SW480 (cell line): ENCODE results near the gene ERVFRD-1.
"Not testable (repeated sequence)": the region's sequence is repeated elsewhere in the genome, so short reads cannot be mapped to it uniquely, and the experiment has no call there.

Experiments used
- DNase-seq: peaks from one replicate; pipeline ENCODE4 v3.0.0-alpha.2; 2016; ENCODE audit warnings: low spot score

Gene ERVFRD-1

GRCh38 chr6:11128608-11129007, 17.1 kb upstream of the ERVFRD-1 start:
- DNase-seq, result no peak

GRCh38 chr6:11126876-11127275, 15.4 kb upstream of the ERVFRD-1 start:
- no peak for DNase-seq

DNA sequence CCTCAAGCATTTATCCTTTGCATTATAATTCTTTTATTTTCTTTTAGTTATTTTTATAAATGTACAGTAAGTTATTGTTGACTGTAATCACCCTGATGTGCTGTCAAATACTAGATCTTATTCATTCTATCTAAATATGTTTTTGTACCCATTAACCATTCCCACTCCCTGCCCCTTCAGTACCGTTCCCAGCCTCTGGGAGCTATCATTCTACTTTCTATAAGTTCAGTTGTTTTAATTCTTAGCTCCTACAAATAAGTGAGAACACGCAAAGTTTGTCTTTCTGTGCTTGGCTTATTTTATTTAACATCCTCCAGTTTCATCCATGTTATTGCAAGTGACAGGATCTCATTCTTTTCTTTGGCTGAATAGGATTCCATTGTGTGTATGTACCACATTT, 12.5 kb upstream of the ERVFRD-1 start:
- no peak for DNase-seq

GRCh38 chr6:11122380-11122779, 10.9 kb upstream of the ERVFRD-1 start:
- DNase-seq, result no peak

GRCh38 chr6:11121851-11122250, 10.3 kb upstream of the ERVFRD-1 start:
- DNase-seq, result no peak

GRCh38 chr6:11120271-11121005, 8.9 kb upstream of the ERVFRD-1 start:
- DNase-seq, result no peak

DNA sequence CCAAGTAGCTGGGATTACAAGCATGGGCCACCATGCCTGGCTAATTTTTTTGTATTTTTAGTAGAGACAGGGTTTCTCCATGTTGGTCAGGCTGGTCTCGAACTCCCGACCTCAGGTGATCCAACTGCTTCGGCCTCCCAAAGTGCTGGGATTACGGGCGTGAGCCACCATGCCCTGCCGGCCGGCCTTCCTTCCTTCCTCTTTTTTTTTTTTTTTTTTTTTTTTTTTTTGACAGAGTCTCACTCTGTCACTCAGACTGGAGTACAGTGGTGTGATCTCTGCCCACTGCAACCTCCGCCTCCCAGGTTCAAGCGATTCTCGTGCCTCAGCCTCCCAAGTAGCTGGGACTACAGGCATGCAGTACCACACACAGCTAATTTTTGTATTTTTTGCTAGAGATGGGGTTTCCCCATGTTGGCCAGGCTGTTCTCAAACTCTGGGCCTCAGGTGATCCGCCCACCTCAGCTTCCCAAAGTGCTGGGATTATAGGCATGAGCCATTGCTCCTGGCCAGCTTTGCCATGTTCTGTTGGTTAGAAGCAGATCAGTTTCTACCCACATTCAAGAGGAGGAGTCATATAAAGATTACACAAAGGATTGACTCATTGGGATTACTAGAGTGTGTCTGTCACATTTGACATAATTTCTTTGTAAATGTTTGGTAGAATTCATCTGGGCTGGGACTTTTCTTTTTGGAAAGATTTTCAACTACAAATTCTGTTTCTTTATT, 4.4 kb upstream of the ERVFRD-1 start:
- DNase-seq, result not testable (repeated sequence)

DNA sequence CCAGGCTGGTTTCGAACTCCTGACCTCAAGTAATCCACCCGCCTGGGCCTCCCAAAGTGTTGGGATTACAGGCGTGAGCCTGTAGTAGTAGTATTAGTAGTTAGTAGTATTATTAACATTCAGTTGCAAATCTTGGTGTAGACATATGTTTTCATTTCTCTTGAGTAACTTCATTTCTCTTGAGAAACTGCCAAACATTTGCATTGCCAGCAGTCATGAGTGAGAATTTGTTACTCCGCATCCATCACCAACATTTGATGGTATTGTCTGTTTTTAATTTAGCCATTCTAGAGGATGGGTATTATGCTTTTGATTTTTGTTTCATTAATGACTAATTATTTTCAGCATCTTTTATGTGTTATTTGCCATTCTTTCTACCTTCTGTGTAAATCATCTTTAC, 1.5 kb upstream of the ERVFRD-1 start:
- DNase-seq, result no peak

- no peak for DNase-seq
Measured at GRCh38 chr6:11111769-11112437, 378 bp upstream of the ERVFRD-1 start.

DNA sequence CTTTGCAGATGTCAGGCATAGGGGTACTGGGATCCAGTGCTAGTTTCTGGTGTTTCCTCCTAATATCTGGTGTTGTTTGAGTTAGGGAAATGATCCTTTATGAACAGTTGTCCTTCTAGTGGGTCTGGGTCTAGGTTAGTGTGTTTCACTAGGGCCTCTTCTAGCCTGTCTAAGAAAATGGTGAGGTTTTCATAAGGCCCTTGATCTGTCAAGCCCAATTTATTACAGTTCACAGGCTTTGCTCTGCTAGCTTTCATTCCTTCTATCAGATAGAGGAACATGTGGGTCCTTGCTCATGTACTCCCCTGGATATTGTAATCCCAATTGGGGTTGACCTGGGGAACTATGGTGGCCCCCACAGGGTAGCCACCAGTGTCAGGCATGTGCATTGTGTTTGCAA, 2.8 kb downstream of the ERVFRD-1 start:
- no peak for DNase-seq

- DNase-seq, result no peak
Measured at GRCh38 chr6:11103065-11103464, 8.5 kb downstream of the ERVFRD-1 start.

DNA sequence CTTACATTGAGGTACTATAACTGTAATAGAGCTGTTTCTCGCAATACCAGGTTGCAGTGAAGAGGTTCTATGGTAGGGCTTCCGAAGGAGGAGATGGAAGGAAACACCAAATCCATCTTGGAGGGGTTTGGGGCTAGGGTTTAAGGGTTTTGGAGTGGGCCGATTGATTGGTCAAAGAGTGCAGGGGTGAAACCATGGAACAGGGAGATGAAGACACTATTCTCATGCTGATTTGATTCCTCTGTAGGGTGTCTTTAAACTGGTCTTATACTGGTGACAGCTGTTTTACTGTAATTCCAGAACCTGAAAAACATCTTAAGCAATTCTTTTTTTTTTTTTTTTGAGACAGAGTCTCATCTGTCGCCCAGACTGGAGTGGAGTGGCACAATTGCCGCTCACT, 10.1 kb downstream of the ERVFRD-1 start:
- DNase-seq, result no peak

DNA sequence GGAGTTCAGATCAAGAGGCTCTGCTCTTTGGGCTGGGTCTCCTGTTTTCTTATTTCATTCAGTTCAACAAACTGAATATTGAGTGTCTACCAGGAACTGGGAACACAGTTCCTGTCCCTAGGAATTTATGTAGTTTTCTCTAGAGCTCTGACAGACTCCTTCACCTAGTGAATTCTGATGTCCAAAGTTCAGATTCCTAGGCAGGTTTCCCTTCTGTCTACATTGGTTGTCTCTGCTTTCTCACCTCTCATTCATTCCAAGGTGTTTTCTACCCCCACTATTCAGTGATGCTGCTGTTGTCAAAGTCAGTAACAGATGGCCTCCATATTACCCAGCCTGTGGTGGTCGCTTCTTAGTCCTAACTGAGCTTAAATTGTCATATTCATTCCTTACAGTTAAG, 13.5 kb downstream of the ERVFRD-1 start:
- DNase-seq, result no peak

DNA sequence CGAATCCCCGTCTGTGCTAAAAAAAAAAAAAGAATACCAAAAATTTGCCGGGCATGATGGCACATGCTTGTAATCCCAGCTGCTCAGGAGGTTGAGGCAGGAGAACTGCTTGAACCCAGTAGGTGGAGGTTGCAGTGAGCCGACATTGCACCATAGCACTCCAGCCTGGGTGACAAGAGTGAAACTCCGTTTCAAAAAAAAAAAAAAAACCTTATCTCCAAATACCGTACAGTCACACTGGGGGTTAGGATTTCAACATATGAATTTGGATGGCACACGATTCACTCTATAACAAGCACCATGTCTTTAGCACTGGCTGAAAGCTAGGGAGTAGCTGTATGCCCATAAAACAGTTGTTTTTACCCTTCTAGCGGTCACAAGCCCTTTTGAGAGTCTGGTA, 14.0 kb downstream of the ERVFRD-1 start:
- no peak for DNase-seq

- peak; percentile 21 for DNase-seq
Measured at GRCh38 chr6:11096109-11096508, 15.4 kb downstream of the ERVFRD-1 start.

- no peak for DNase-seq
Measured at GRCh38 chr6:11094941-11095340, 16.6 kb downstream of the ERVFRD-1 start.

DNA sequence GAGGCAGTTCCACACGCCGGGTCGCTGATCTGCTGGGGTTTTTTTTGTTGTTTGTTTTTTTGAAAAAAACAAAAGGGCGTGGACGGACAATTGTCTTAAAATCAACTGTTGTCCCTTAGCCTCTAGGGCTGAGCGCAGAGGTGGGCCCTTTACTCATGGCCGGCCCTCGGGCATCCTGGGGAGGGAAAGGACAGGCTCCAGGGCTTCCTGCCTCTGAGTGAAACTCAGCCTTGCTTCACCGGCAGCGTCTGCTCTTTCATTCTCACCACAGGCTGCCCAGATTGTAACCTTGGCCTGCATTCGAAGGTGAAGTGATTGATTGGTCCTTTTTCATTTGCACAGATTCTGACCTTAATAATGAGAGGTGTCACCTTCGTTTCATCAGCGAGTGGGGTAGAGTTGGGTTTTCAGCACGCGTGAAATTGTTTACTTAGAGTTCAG, 17.1 kb downstream of the ERVFRD-1 start:
- peak; percentile 46 for DNase-seq

DNA sequence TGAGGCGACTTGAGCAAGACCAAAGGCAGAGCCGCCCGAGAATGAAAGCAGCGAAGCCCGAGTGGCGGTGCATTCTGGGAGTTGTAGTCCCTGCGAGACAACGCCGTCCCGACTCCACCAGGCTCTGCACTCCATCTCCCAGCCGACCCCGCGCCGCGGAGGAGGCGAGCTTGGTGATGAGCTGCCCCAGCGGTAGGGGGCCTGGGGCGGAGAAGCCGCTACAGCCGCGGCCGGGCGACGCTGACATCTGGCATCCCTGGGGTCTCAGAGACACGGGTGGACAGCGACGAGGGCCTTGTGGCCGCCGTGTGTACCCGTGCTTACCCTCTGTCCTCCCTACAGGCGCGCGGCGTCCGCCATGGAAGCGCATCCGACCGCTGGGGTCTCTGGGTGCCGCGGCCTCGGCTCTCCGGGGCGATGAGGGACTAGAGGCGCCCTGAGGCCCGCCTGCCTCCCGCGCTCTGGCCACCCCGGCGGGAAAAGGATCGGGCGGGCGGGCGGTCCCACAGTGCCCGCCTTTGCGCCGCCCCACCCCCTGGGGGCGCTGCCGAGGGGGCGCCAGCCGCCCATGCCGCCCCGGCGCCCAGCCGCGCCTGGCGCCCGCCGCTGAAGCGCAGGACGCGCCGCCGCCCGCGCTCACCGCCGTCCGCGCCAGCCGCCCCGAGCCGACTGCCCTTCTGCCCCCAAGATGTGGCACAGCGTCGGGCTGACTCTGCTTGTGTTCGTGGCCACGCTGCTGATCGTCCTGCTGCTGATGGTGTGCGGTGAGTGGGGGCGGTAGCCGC, 17.7 kb downstream of the ERVFRD-1 start, which contains the start of gene SMIM13:
TSS of gene SMIM13 (plus strand) at position 209 of the 785 bp plus-strand sequence. CDS start at position 689, 480 bp downstream.
- peak; percentile 94 for DNase-seq

DNA sequence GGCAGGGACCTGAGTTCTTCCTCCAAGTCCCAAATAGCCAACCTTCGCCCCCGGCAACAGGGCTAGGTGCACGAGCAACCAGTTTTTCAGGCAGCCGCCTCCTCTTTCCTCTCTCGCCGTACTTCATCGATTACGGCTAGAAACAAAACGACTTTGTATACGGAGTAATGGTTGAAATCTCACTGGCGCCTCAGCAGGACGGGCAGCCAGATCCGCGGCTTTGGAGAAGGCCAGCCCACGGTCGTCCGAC, 18.2 kb downstream of the ERVFRD-1 start:
- DNase-seq, result no peak

GRCh38 chr6:11092668-11093375, 18.7 kb downstream of the ERVFRD-1 start:
- peak; percentile 18 for DNase-seq

DNA sequence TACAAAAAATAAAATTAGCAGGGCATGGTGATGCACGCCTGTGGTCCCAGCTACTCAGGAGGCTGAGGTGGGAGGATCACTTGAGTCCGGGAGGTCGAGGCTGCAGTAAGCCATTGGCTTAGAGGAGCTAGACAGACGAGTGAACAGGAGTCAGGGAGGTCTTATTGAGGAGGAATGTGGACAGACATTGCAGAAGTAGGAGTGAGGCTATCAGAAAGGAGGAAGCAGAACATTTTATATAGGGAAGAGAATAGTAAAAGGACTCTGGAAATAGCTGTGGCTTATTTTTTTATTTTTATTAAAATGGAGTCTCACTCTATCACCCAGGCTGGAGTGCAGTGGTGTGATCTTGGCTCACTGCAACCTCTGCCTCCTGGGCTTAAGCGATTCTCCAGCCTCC, 20.4 kb downstream of the ERVFRD-1 start:
- DNase-seq, result not testable (repeated sequence)

GRCh38 chr6:11089695-11090094, 21.8 kb downstream of the ERVFRD-1 start:
- DNase-seq, result no peak
